Subcutaneous adipose tissue (tissue), 4 donors: ENCODE data around the gene ALDH7A1. TPM values are rescaled to one million over a fixed set of nuclear protein-coding genes. Genes with fewer than 3 reads are reported as not detected.

Experiments
- total RNA-seq, 4 donors: library from RNA; depleted of rRNA; stranded (reverse); fragments of >200 nt; gene quantifications; one replicate each; pipeline ENCODE4 v1.1.0, GENCODE V29; 2016
- TF ChIP-seq, protein P1 (sequence below): fragments of 450-650 bp; IDR thresholded peaks from one replicate; pipeline ENCODE4 v1.5.1; 2016; ENCODE audit warnings: low read depth, mild to moderate bottlenecking, control low read depth, antibody characterized with exemption, moderate library complexity

Gene ALDH7A1
- total RNA-seq, 4 donors from 2014 or later = 20.2 to 35.8 (median 27.6) TPM

DNA sequence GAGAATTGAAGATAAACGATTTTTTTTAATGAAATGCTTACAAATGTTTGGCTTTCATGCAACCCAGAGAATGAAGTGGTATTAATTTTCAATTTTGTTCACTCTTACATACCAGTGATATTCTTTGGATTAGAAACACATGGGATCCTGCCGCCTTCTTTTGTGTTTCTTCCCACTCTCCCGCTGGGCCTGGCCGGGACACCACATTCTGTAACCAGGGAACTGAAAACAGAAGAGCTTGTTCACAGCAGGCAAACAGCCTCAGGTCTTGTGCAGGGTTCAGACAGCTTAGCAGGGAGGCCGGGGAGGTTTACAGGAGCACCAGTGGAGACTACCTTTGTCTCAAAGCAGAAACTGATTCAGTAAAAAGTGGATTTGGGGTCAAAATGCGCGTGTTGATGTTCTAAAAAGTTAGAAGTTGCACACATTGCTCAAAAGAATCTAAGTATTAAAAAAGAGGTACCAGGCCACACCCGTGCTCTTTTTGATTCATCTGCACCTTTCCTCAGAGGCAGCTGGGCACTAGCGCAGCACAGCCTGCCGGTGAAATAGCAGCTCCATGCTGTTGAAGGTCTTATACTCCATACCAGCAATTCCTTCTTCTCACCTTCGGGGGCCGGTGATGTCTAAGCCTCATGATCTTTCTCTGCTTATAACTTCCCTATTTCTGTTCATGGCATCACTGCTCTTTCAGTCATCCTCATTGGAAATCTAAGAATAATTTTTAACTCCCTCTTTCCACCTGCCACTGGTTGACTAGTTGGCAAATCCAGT is 104.7 kb downstream of the ALDH7A1 start:
- TF ChIP-seq, protein P1, sequence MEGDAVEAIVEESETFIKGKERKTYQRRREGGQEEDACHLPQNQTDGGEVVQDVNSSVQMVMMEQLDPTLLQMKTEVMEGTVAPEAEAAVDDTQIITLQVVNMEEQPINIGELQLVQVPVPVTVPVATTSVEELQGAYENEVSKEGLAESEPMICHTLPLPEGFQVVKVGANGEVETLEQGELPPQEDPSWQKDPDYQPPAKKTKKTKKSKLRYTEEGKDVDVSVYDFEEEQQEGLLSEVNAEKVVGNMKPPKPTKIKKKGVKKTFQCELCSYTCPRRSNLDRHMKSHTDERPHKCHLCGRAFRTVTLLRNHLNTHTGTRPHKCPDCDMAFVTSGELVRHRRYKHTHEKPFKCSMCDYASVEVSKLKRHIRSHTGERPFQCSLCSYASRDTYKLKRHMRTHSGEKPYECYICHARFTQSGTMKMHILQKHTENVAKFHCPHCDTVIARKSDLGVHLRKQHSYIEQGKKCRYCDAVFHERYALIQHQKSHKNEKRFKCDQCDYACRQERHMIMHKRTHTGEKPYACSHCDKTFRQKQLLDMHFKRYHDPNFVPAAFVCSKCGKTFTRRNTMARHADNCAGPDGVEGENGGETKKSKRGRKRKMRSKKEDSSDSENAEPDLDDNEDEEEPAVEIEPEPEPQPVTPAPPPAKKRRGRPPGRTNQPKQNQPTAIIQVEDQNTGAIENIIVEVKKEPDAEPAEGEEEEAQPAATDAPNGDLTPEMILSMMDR = no peak

DNA sequence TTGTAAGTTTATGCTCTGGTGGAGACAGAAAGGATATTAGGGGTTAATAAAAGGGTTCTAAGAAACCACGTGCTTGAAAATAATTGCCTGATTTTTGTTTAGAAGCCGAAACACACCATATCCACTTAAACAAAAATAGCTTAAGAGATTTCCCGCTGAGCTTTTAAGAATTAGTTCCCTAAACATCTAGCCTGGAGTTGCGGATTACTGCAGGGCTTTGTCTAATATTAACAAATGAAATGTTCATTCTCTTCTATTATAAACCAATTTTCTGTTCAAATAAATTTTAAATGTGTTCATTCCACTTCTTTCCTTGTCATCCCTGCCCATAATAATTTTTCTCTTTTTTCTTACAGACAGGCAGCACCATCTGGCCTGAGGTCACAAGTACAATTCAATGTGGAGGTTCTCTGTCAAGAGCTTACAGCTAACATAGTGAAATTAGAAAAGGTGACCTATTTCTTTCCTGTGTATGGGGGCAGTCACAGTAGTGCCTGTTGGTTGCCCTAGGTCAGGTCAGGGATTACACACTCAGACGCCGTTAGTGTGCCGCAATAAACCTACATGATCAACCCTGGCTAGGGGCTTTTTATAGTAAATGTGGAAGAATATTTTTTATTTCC is 106.5 kb downstream of the ALDH7A1 start:
- TF ChIP-seq, protein P1 = no peak

GRCh38 chr5:126487596-126487995 is 107.4 kb downstream of the ALDH7A1 start:
- TF ChIP-seq, protein P1 = no peak

GRCh38 chr5:126486332-126486731 is 108.7 kb downstream of the ALDH7A1 start:
- TF ChIP-seq, protein P1 = no peak

DNA sequence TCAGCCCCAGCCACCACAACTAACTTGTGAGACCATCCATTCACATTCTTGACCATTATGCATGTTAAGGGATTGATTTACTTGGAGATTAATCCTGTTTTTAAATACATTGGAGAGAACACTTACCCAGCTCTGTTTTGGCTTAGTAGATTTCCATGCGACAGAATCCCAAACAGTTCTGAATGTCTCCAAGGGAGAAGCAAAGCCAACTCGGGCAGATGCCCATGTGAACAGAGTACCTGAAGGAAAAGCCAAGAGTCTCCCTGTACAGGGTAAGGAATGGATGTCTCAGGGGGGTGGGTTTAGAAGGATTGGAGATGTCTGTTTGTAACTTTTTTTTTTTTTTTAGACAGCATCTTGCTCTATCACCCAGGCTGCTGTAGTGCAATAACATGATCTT is 110.8 kb downstream of the ALDH7A1 start:
- TF ChIP-seq, protein P1 = no peak

GRCh38 chr5:126483156-126483555 is 111.9 kb downstream of the ALDH7A1 start:
- TF ChIP-seq, protein P1 = no peak

GRCh38 chr5:126482591-126482990 is 112.4 kb downstream of the ALDH7A1 start:
- TF ChIP-seq, protein P1 = no peak
